ENCODE data around the gene CD70.

The CD70 gene

DNA sequence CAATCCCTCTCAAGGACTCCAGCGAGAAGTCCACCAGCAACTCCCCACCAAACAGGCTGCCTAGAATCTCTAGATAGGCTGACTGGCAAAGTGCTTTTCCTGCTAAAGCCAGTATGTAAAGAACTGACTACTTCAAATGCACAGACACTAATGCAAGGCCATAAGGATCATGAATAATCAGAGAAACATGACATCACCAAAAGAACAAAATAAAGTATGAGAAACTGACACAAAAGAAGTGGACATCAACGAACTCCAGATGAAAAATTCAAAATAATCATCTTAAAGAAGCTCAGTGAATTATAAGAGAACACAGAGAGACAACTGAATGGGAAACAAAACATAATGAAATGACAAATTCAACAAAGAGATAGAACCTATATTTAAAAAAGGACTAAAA, 26.4 kb upstream of the CD70 start:
- CTCF ChIA-PET = interaction anchor here (0.6 kb wide), 2 partner anchors 13 to 97 kb away, joined by 3 to 4 read pairs; no protein-coding TSS in a partner anchor
- Histone ChIP-seq H3K27ac (ENCODE audit: extremely low read depth, low read depth, low read length) (no peak overlapping the region), H3K9me3 (ENCODE audit: control insufficient read depth, insufficient read depth, low read depth, low read length) (no peaks in the 10 kb centered on the region), H3K4me3 (ENCODE audit: low read depth, low read length) (no peak overlapping the region), H3K36me3 (ENCODE audit: control insufficient read depth in 2 of 2, insufficient read depth in 1 of 2, low read length in 2 of 2) (no peaks in the 10 kb centered on the region), H3K4me1 (ENCODE audit: control insufficient read depth, insufficient read depth, low read length) (no peaks in the 10 kb centered on the region)
- no peak for TF ChIP-seq ZNF223 (tag by site-specific recombination; IDR thresholded peaks at IDR 0.05)
- TF ChIP-seq, protein P1, sequence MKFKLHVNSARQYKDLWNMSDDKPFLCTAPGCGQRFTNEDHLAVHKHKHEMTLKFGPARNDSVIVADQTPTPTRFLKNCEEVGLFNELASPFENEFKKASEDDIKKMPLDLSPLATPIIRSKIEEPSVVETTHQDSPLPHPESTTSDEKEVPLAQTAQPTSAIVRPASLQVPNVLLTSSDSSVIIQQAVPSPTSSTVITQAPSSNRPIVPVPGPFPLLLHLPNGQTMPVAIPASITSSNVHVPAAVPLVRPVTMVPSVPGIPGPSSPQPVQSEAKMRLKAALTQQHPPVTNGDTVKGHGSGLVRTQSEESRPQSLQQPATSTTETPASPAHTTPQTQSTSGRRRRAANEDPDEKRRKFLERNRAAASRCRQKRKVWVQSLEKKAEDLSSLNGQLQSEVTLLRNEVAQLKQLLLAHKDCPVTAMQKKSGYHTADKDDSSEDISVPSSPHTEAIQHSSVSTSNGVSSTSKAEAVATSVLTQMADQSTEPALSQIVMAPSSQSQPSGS (tag by site-specific recombination; IDR thresholded peaks at IDR 0.05; ENCODE audit: low read depth) = peak; percentile 42; the same call in 1 of the 2 replicates
- POLR2A ChIA-PET = no interaction called here

DNA sequence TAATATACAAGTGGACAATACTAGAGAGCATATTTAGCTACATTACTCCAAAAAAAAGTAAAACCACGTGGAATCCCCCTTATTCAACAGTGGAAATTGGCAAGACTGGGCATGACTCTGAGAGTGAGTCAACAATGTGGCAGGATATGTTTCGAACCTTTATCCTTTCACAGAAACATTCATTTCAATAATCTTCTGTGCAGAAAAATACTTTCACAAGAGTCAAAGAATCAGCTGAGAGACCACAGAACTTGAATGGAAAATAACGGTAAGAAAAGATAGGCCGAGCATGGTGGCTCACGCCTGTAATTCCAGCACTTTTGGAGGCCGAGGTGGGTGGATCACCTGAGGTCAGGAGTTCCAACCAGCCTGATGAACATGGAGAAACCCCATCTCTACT, 25.1 kb upstream of the CD70 start:
- no peaks in the 10 kb centered on the region for H3K4me1 ChIP-seq (ENCODE audit: control insufficient read depth, insufficient read depth, low read length)
- H3K36me3 ChIP-seq (ENCODE audit: control insufficient read depth in 2 of 2, insufficient read depth in 1 of 2, low read length in 2 of 2) = no peaks in the 10 kb centered on the region
- H3K27ac ChIP-seq (ENCODE audit: extremely low read depth, low read depth, low read length) = no peak overlapping the region
- CTCF ChIA-PET = interaction anchor here (0.6 to 0.7 kb wide), 2 partner anchors 238 to 567 kb away, joined by 3 to 5 read pairs; no protein-coding TSS in a partner anchor
- H3K4me3 ChIP-seq (ENCODE audit: low read depth, low read length) = no peak overlapping the region
- POLR2A ChIA-PET = no interaction called here
- no peaks in the 10 kb centered on the region for H3K9me3 ChIP-seq (ENCODE audit: control insufficient read depth, insufficient read depth, low read depth, low read length)
- no peak for TF ChIP-seq ZIC2 (tag by site-specific recombination; IDR thresholded peaks at IDR 0.05)
- TF ChIP-seq, protein P2, sequence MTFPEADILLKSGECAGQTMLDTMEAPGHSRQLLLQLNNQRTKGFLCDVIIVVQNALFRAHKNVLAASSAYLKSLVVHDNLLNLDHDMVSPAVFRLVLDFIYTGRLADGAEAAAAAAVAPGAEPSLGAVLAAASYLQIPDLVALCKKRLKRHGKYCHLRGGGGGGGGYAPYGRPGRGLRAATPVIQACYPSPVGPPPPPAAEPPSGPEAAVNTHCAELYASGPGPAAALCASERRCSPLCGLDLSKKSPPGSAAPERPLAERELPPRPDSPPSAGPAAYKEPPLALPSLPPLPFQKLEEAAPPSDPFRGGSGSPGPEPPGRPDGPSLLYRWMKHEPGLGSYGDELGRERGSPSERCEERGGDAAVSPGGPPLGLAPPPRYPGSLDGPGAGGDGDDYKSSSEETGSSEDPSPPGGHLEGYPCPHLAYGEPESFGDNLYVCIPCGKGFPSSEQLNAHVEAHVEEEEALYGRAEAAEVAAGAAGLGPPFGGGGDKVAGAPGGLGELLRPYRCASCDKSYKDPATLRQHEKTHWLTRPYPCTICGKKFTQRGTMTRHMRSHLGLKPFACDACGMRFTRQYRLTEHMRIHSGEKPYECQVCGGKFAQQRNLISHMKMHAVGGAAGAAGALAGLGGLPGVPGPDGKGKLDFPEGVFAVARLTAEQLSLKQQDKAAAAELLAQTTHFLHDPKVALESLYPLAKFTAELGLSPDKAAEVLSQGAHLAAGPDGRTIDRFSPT (tag by site-specific recombination; IDR thresholded peaks at IDR 0.05) = no peak
- TF ChIP-seq ZNF510 (tag by site-specific recombination; IDR thresholded peaks at IDR 0.05; ENCODE audit: insufficient replicate concordance) = no peak
- TF ChIP-seq ZBTB8A (tag by site-specific recombination; IDR thresholded peaks at IDR 0.05) = no peak
- TF ChIP-seq, protein P3, sequence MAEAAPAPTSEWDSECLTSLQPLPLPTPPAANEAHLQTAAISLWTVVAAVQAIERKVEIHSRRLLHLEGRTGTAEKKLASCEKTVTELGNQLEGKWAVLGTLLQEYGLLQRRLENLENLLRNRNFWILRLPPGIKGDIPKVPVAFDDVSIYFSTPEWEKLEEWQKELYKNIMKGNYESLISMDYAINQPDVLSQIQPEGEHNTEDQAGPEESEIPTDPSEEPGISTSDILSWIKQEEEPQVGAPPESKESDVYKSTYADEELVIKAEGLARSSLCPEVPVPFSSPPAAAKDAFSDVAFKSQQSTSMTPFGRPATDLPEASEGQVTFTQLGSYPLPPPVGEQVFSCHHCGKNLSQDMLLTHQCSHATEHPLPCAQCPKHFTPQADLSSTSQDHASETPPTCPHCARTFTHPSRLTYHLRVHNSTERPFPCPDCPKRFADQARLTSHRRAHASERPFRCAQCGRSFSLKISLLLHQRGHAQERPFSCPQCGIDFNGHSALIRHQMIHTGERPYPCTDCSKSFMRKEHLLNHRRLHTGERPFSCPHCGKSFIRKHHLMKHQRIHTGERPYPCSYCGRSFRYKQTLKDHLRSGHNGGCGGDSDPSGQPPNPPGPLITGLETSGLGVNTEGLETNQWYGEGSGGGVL (tag by site-specific recombination; IDR thresholded peaks at IDR 0.05) = no peak
- TF ChIP-seq ZNF76 (tag by site-specific recombination; IDR thresholded peaks at IDR 0.05; ENCODE audit: borderline replicate concordance, low read depth) = no peak
- no peak for TF ChIP-seq HOXD13 (CRISPR knock-in tag; IDR thresholded peaks at IDR 0.05; ENCODE audit: borderline replicate concordance)
- no peak for TF ChIP-seq ZNF140 (tag by site-specific recombination; IDR thresholded peaks at IDR 0.05)
- TF ChIP-seq MEIS1 (CRISPR knock-in tag; IDR thresholded peaks at IDR 0.05; ENCODE audit: borderline replicate concordance) = no peak
- TF ChIP-seq, protein P4, sequence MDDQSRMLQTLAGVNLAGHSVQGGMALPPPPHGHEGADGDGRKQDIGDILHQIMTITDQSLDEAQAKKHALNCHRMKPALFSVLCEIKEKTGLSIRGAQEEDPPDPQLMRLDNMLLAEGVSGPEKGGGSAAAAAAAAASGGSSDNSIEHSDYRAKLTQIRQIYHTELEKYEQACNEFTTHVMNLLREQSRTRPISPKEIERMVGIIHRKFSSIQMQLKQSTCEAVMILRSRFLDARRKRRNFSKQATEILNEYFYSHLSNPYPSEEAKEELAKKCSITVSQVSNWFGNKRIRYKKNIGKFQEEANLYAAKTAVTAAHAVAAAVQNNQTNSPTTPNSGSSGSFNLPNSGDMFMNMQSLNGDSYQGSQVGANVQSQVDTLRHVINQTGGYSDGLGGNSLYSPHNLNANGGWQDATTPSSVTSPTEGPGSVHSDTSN (CRISPR knock-in tag; IDR thresholded peaks at IDR 0.05) = no peak
- TF ChIP-seq ZBTB7A (tag by site-specific recombination; IDR thresholded peaks at IDR 0.05; ENCODE audit: low read depth) = no peak
- no peak for TF ChIP-seq IKZF3 (tag by site-specific recombination; IDR thresholded peaks at IDR 0.05)
- no peak for TF ChIP-seq ZNF223 (tag by site-specific recombination; IDR thresholded peaks at IDR 0.05)
- no peak for TF ChIP-seq ZBTB20 (tag by site-specific recombination; IDR thresholded peaks at IDR 0.05)

DNA sequence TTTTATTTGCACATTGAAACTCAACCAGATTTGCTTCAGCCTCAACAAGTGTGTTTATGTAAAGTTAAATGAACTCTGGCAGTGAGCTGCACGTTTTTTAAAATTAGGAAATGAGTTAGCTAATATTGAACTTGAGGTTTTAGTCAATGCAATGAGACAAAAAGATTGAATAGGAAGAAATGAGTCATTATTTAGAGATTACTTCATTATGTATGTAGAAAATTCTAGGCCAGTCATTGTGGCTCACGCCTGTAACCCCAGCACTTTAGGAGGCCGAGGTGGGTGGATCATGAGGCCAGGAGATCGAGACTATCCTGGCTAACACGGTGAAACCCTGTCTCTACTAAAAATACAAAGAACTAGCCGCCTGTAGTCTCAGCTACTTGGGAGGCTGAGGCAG, 22.8 kb upstream of the CD70 start:
- H3K4me1 ChIP-seq (ENCODE audit: control insufficient read depth, insufficient read depth, low read length) = no peaks in the 10 kb centered on the region; the same call in 1 of the 2 replicates
- ChIA-PET CTCF (no interaction called here), POLR2A (no interaction called here)
- H3K4me3 ChIP-seq (ENCODE audit: low read depth, low read length) = no peak overlapping the region
- TF ChIP-seq ZNF324 (tag by site-specific recombination; IDR thresholded peaks at IDR 0.05) (no peak), SETDB1 (IDR thresholded peaks at IDR 0.05; ENCODE audit: insufficient read length, low read length) (no peak), GLIS1 (tag by site-specific recombination; IDR thresholded peaks at IDR 0.05) (no peak), ZNF837 (tag by site-specific recombination; IDR thresholded peaks at IDR 0.05) (no peak), GLI2 (tag by site-specific recombination; IDR thresholded peaks at IDR 0.05; ENCODE audit: borderline replicate concordance, low read depth) (no peak), ZNF768 (tag by site-specific recombination; IDR thresholded peaks at IDR 0.05) (no peak), ZNF791 (tag by site-specific recombination; IDR thresholded peaks at IDR 0.05) (no peak), ZNF416 (tag by site-specific recombination; IDR thresholded peaks at IDR 0.05) (no peak), SP3 (tag by site-specific recombination; IDR thresholded peaks at IDR 0.05) (no peak), ZNF76 (tag by site-specific recombination; IDR thresholded peaks at IDR 0.05; ENCODE audit: borderline replicate concordance, low read depth) (no peak), ZNF223 (tag by site-specific recombination; IDR thresholded peaks at IDR 0.05) (no peak)
- TF ChIP-seq, protein P5, sequence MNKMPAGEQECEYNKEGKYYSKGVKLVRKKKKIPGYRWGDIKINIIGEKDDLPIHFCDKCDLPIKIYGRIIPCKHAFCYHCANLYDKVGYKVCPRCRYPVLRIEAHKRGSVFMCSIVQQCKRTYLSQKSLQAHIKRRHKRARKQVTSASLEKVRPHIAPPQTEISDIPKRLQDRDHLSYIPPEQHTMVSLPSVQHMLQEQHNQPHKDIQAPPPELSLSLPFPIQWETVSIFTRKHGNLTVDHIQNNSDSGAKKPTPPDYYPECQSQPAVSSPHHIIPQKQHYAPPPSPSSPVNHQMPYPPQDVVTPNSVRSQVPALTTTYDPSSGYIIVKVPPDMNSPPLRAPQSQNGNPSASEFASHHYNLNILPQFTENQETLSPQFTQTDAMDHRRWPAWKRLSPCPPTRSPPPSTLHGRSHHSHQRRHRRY (tag by site-specific recombination; IDR thresholded peaks at IDR 0.05) = no peak
- H3K27ac ChIP-seq (ENCODE audit: extremely low read depth, low read depth, low read length) = no peak overlapping the region
- no peaks in the 10 kb centered on the region for H3K36me3 ChIP-seq (ENCODE audit: control insufficient read depth in 2 of 2, insufficient read depth in 1 of 2, low read length in 2 of 2)
- no peaks in the 10 kb centered on the region for H3K9me3 ChIP-seq (ENCODE audit: control insufficient read depth, insufficient read depth, low read depth, low read length)
